GM23338 (cell line): ENCODE measurements around the gene ERBB4. TPM values are rescaled to one million over a fixed set of nuclear protein-coding genes. Genes with fewer than 3 reads are reported as not detected.

Experiments
- ATAC-seq: fragments of 200-7000 bp; cut with Tn5 transposase; 3 replicates; pipeline ENCODE4 v1.9.1; 2020
- DNase-seq: peaks from one replicate; pipeline ENCODE4 v3.0.0-alpha.2; 2015; ENCODE audit warnings: low spot score
- H2AFZ ChIP-seq: fragments of 200-600 bp; sonication (generic); 2 replicates; pipeline ENCODE4 v1.8.0; 2016; ENCODE audit warnings: antibody characterized with exemption, mild to moderate bottlenecking, moderate library complexity
- H3F3A ChIP-seq: fragments of 200-600 bp; sonication (generic); replicated peaks from 2 replicates; pipeline ENCODE4 v1.8.0; 2017; ENCODE audit warnings: antibody characterized with exemption, mixed run types, low read depth
- H3K27ac ChIP-seq: fragments of 200-600 bp; sonication (generic); 2 replicates; pipeline ENCODE4 v1.6.1; 2016; ENCODE audit warnings: low read depth
- H3K27me3 ChIP-seq: fragments of 200-600 bp; sonication (generic); 2 replicates; pipeline ENCODE4 v1.8.0; 2016; ENCODE audit warnings: mild to moderate bottlenecking, mixed run types, moderate library complexity; ENCODE audit not compliant: insufficient read depth
- H3K36me3 ChIP-seq: fragments of 200-600 bp; sonication (generic); 2 replicates; pipeline ENCODE4 v1.8.0; 2016; ENCODE audit warnings: mild to moderate bottlenecking; ENCODE audit not compliant: insufficient read depth
- H3K4me1 ChIP-seq: fragments of 200-600 bp; sonication (generic); 2 replicates; pipeline ENCODE4 v1.8.0; 2016; ENCODE audit warnings: mild to moderate bottlenecking, moderate library complexity; ENCODE audit not compliant: insufficient read depth
- H3K4me2 ChIP-seq: fragments of 200-600 bp; sonication (generic); 2 replicates; pipeline ENCODE4 v1.7.1; 2017; ENCODE audit warnings: mixed run types
- H3K4me3 ChIP-seq: fragments of 200-600 bp; sonication (generic); 2 replicates; pipeline ENCODE4 v1.6.1; 2016; ENCODE audit warnings: mixed run types
- H3K79me2 ChIP-seq: fragments of 200-600 bp; sonication (generic); replicated peaks from 2 replicates; pipeline ENCODE4 v1.8.0; 2017; ENCODE audit warnings: mild to moderate bottlenecking; ENCODE audit not compliant: insufficient read depth
- H3K9me2 ChIP-seq: fragments of 200-600 bp; sonication (generic); 2 replicates; pipeline ENCODE4 v1.8.0; 2017; ENCODE audit not compliant: insufficient read depth
- H4K20me1 ChIP-seq: fragments of 200-600 bp; sonication (generic); replicated peaks from 2 replicates; pipeline ENCODE4 v1.8.0; 2017; ENCODE audit warnings: mild to moderate bottlenecking; ENCODE audit not compliant: insufficient read depth
- H3K27ac Mint-ChIP-seq: 2 replicates; pipeline ENCODE4 v1.8.0; 2020; ENCODE audit warnings: inconsistent platforms, mild to moderate bottlenecking, moderate library complexity, mixed read lengths
- H3K27me3 Mint-ChIP-seq: 3 replicates; pipeline ENCODE4 v1.8.0; 2022; ENCODE audit warnings: low read depth, mild to moderate bottlenecking, moderate library complexity, mixed read lengths, inconsistent platforms; ENCODE audit not compliant: insufficient read depth, poor library complexity
- H3K36me3 Mint-ChIP-seq: 3 replicates; pipeline ENCODE4 v1.8.0; 2021; ENCODE audit warnings: low read depth, mild to moderate bottlenecking, inconsistent platforms, moderate library complexity, mixed read lengths
- H3K4me1 Mint-ChIP-seq: 3 replicates; pipeline ENCODE4 v1.8.0; 2020; ENCODE audit warnings: mild to moderate bottlenecking, inconsistent platforms, mixed read lengths
- H3K4me3 Mint-ChIP-seq: 3 replicates; pipeline ENCODE4 v1.8.0; 2021; ENCODE audit warnings: moderate library complexity, mild to moderate bottlenecking, inconsistent platforms, mixed read lengths
- H3K9me3 Mint-ChIP-seq: 3 replicates; pipeline ENCODE4 v1.8.0; 2020; ENCODE audit warnings: moderate library complexity, mild to moderate bottlenecking, inconsistent platforms, mixed read lengths
- CREB1 ChIP-seq: fragments of 250-450 bp; sonication (Bioruptor Pico); IDR thresholded peaks from 2 replicates; pipeline ENCODE4 v1.5.0; 2020; ENCODE audit warnings: low read depth, mild to moderate bottlenecking, moderate library complexity
- ETS1 ChIP-seq: IDR thresholded peaks from 2 replicates; pipeline ENCODE4 v1.6.1; 2016; ENCODE audit warnings: antibody characterized with exemption
- EZH2 ChIP-seq: fragments of 200-600 bp; sonication (generic); IDR thresholded peaks from one replicate; pipeline ENCODE4 v1.8.0; 2017; ENCODE audit warnings: antibody characterized with exemption, mild to moderate bottlenecking, low read depth; ENCODE audit not compliant: unreplicated experiment
- EZH2phosphoT487 ChIP-seq: fragments of 200-600 bp; sonication (generic); IDR thresholded peaks from one replicate; pipeline ENCODE4 v1.8.1; 2018; ENCODE audit warnings: antibody characterized with exemption; ENCODE audit not compliant: unreplicated experiment
- JUNB ChIP-seq: IDR thresholded peaks from one replicate; pipeline ENCODE4 v1.6.1; 2016; ENCODE audit warnings: antibody characterized with exemption; ENCODE audit not compliant: unreplicated experiment
- NANOG ChIP-seq: IDR thresholded peaks from 2 replicates; pipeline ENCODE4 v1.6.1; 2016; ENCODE audit warnings: antibody characterized with exemption, borderline replicate concordance
- POLR2AphosphoS5 ChIP-seq: IDR thresholded peaks from 2 replicates; pipeline ENCODE4 v1.6.1; 2016; ENCODE audit warnings: antibody characterized with exemption, low read depth
- STAT1 ChIP-seq: IDR thresholded peaks from one replicate; pipeline ENCODE4 v1.6.1; 2016; ENCODE audit warnings: antibody characterized with exemption; ENCODE audit not compliant: unreplicated experiment
- ZNF331 ChIP-seq: fragments of 250-450 bp; sonication (Bioruptor Pico); IDR thresholded peaks from 2 replicates; pipeline ENCODE4 v1.5.0; 2020; ENCODE audit warnings: low read depth, mild to moderate bottlenecking, moderate library complexity
- polyA plus RNA-seq: library from polyadenylated mRNA; unstranded; fragments of >200 nt; fragmentation: Nextera tagmentation; extraction: Ambion mirVana; gene quantifications from 2 replicates; pipeline ENCODE4 v1.2.1, GENCODE V29; 2016
- total RNA-seq: library from RNA; depleted of rRNA; stranded (reverse); fragments of >200 nt; shearing (Covaris generic); gene quantifications from 2 replicates; pipeline ENCODE4 v1.2.3, GENCODE V29; 2014
- TF ChIP-seq, protein P1 (sequence below): fragments of 250-450 bp; sonication (Bioruptor Pico); IDR thresholded peaks from 2 replicates; pipeline ENCODE4 v1.5.0; 2020; ENCODE audit warnings: mild to moderate bottlenecking, moderate library complexity
- TF ChIP-seq, protein P2 (sequence below): IDR thresholded peaks from one replicate; pipeline ENCODE4 v1.6.1; 2018; ENCODE audit warnings: antibody characterized with exemption; ENCODE audit not compliant: unreplicated experiment

ERBB4 gene
- total and polyA plus RNA-seq, 2 experiments from 2014 or later = 0.73 to 1.1 TPM

DNA sequence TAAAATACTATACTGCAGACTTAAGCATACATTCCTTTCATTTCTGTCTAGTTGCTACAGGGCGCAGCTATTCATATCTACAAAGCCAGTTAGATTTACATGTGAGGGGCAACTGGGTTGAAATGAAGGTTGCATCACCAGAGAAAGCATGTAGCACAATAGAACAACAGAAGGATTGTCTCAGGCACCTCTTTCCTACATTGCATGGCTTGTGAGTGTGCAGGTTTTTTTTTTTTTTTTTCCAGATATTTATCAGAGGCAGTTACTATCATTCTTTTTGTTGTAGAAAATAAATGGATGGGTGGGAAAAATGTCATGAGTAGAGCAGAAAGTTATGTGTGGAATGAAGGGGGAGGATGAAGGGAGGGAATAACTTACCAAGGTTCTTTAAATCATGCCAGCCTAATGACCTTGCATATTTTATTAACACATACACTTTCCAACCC lies 86.8 kb downstream of the ERBB4 start (continued):
- TF ChIP-seq, protein P1, sequence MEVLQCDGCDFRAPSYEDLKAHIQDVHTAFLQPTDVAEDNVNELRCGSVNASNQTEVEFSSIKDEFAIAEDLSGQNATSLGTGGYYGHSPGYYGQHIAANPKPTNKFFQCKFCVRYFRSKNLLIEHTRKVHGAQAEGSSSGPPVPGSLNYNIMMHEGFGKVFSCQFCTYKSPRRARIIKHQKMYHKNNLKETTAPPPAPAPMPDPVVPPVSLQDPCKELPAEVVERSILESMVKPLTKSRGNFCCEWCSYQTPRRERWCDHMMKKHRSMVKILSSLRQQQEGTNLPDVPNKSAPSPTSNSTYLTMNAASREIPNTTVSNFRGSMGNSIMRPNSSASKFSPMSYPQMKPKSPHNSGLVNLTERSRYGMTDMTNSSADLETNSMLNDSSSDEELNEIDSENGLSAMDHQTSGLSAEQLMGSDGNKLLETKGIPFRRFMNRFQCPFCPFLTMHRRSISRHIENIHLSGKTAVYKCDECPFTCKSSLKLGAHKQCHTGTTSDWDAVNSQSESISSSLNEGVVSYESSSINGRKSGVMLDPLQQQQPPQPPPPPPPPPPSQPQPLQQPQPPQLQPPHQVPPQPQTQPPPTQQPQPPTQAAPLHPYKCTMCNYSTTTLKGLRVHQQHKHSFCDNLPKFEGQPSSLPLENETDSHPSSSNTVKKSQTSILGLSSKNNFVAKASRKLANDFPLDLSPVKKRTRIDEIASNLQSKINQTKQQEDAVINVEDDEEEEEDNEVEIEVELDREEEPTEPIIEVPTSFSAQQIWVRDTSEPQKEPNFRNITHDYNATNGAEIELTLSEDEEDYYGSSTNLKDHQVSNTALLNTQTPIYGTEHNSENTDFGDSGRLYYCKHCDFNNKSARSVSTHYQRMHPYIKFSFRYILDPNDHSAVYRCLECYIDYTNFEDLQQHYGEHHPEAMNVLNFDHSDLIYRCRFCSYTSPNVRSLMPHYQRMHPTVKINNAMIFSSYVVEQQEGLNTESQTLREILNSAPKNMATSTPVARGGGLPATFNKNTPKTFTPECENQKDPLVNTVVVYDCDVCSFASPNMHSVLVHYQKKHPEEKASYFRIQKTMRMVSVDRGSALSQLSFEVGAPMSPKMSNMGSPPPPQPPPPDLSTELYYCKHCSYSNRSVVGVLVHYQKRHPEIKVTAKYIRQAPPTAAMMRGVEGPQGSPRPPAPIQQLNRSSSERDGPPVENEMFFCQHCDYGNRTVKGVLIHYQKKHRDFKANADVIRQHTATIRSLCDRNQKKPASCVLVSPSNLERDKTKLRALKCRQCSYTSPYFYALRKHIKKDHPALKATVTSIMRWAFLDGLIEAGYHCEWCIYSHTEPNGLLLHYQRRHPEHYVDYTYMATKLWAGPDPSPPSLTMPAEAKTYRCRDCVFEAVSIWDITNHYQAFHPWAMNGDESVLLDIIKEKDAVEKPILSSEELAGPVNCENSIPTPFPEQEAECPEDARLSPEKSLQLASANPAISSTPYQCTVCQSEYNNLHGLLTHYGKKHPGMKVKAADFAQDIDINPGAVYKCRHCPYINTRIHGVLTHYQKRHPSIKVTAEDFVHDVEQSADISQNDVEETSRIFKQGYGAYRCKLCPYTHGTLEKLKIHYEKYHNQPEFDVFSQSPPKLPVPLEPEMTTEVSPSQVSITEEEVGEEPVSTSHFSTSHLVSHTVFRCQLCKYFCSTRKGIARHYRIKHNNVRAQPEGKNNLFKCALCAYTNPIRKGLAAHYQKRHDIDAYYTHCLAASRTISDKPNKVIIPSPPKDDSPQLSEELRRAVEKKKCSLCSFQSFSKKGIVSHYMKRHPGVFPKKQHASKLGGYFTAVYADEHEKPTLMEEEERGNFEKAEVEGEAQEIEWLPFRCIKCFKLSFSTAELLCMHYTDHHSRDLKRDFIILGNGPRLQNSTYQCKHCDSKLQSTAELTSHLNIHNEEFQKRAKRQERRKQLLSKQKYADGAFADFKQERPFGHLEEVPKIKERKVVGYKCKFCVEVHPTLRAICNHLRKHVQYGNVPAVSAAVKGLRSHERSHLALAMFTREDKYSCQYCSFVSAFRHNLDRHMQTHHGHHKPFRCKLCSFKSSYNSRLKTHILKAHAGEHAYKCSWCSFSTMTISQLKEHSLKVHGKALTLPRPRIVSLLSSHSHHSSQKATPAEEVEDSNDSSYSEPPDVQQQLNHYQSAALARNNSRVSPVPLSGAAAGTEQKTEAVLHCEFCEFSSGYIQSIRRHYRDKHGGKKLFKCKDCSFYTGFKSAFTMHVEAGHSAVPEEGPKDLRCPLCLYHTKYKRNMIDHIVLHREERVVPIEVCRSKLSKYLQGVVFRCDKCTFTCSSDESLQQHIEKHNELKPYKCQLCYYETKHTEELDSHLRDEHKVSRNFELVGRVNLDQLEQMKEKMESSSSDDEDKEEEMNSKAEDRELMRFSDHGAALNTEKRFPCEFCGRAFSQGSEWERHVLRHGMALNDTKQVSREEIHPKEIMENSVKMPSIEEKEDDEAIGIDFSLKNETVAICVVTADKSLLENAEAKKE (CRISPR knock-in tag) = no peak
- no peak for TF ChIP-seq EZH2phosphoT487
- TF ChIP-seq EZH2 = no peak
- no peak for TF ChIP-seq CREB1 (CRISPR knock-in tag)
- no peak for TF ChIP-seq ETS1
- no peak for TF ChIP-seq POLR2AphosphoS5
- TF ChIP-seq STAT1 = no peak

GRCh38 chr2:212448698-212449097 lies 89.9 kb downstream of the ERBB4 start:
- Histone ChIP-seq H3K36me3 (no peaks in the 10 kb centered on the region), H3F3A (no peaks in the 10 kb centered on the region), H2AFZ (no peak overlapping the region), H4K20me1 (no peaks in the 10 kb centered on the region), H3K27me3 (no peaks in the 10 kb centered on the region), H3K4me1 (peaks cover 7% of the 10 kb centered on the region; the same call in 1 of the 2 replicates), H3K9me2 (no peaks in the 10 kb centered on the region), H3K79me2 (no peaks in the 10 kb centered on the region), H3K27ac (no peak overlapping the region), H3K4me2 (no peak overlapping the region), H3K4me3 (no peak overlapping the region)
- ATAC-seq (no peak), DNase-seq (no peak)
- Mint-ChIP-seq H3K36me3 (no peaks in the 10 kb centered on the region), H3K4me1 (peaks cover 12% of the 10 kb centered on the region), H3K27me3 (peaks cover 2% of the 10 kb centered on the region), H3K27ac (no peak overlapping the region), H3K9me3 (no peaks in the 10 kb centered on the region), H3K4me3 (no peak overlapping the region)
- no peak for TF ChIP-seq NANOG
- no peak for TF ChIP-seq ETS1
- TF ChIP-seq, protein P2, sequence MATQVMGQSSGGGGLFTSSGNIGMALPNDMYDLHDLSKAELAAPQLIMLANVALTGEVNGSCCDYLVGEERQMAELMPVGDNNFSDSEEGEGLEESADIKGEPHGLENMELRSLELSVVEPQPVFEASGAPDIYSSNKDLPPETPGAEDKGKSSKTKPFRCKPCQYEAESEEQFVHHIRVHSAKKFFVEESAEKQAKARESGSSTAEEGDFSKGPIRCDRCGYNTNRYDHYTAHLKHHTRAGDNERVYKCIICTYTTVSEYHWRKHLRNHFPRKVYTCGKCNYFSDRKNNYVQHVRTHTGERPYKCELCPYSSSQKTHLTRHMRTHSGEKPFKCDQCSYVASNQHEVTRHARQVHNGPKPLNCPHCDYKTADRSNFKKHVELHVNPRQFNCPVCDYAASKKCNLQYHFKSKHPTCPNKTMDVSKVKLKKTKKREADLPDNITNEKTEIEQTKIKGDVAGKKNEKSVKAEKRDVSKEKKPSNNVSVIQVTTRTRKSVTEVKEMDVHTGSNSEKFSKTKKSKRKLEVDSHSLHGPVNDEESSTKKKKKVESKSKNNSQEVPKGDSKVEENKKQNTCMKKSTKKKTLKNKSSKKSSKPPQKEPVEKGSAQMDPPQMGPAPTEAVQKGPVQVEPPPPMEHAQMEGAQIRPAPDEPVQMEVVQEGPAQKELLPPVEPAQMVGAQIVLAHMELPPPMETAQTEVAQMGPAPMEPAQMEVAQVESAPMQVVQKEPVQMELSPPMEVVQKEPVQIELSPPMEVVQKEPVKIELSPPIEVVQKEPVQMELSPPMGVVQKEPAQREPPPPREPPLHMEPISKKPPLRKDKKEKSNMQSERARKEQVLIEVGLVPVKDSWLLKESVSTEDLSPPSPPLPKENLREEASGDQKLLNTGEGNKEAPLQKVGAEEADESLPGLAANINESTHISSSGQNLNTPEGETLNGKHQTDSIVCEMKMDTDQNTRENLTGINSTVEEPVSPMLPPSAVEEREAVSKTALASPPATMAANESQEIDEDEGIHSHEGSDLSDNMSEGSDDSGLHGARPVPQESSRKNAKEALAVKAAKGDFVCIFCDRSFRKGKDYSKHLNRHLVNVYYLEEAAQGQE = no peak
- TF ChIP-seq STAT1 = no peak
- TF ChIP-seq JUNB = no peak
- TF ChIP-seq ZNF331 = no peak
- no peak for TF ChIP-seq CREB1 (CRISPR knock-in tag)
